ENCODE results near the gene OXSR1.

The OXSR1 gene

GRCh38 chr3:38164952-38165721 lies at the start of gene OXSR1:
Gene OXSR1, plus strand, starts transcription at chr3:38165537. Its CDS starts 340 bp downstream, at chr3:38165877.
- DNase-seq, result peak; percentile 78 to 100 (median 97)

DNA sequence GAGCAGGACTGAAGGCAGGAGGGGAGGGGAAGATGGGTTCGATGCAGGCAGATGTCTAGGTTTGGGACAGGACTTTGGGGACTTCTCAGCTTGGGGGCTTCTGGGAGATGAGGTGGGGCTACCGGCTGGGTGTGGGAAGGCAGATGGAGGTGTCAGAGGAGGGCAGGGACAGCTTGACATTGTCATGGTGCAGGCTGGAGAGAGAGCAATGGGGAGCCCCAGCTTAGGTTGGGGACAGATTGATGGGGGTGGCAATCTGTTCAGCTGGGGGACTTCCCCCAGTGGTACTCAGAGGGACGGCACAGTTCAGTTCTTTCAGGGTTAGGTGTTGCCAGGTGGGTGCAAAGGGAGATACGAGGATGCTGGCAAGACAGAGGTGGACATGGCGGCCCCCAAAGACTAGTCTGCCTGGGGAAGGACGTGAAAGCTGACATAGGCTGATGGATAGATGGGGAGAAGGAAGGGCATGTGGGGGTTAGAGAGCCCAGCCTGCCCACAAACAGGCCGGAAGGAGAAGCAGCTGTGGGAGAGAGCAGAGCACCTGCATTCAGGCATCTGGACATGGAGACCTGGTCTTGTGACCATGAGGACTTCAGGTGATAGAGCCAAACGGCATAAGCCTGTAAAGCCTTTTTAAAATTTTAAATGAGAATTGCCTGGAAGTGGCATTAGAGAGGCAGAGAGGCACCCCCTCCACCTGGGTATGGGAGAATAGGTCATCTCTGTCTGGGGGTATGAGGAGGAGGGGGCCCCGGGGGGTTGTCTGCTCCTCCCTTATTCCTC lies 49.5 kb upstream of the OXSR1 start:
- no peak for DNase-seq

DNA sequence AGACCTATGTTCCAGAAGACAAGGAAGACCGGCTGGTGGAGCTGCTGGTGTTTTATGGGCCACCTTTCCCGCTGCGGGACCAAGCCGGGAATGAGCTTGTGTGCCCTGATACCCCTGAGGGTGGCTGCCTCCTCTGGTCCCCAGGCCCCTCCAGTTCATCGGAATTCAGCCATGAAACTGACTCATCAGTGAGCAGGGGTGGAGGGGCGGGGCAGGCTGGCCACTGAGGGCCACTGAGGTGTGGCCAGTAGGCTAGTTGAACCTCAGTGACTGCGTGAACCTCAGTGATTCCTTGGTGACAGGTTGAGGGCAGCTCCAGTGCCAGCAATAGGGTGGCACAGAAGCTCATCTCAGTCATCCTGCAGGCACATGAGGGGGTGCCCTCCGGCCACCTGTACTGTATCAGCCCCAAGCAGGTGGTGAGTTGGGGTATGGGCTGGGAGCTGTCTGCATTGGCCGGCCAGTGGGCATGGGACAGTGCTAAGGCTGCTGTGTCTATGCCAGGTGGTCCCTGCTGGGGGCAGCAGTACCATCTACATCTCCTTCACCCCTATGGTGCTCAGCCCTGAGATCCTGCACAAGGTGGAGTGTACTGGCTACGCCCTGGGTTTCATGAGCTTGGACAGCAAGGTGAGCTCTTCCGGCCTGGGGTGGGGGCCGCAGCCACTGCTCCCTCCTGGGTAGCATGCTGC lies 48.7 kb upstream of the OXSR1 start:
- DNase-seq, result no peak

DNA sequence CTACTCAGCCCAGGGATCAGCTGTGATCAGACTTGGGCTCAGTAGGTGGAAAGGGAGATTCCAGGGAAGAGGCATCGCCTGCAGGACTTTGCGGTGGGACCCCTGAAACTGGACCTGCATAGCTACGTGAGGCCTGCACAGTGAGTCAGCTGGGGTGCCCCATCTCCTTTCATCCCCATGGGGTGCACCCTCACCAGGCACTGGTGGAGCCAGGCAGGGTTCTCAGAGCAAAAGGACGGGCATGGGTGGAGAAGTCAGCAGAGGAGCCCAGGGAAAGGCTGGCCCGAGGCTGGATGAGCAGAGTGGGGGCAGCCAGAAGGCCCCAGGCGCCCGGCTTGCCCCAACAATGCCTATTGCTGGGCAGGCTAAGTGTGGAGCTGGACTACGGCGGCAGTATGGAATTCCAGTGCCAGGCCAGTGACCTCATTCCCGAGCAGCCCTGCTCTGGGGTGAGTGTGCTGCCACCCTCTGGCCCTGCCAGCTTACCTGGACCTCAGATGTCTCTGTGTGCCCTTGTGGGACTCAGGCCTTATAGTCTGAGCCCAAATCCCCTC lies 48.1 kb upstream of the OXSR1 start:
- DNase-seq, result peak in 4 of 51 donors; percentile 18 to 31 (median 24)

GRCh38 chr3:38117748-38118420 lies 47.5 kb upstream of the OXSR1 start:
- DNase-seq, result peak in 22 of 51 donors; percentile 12 to 63 (median 30)

DNA sequence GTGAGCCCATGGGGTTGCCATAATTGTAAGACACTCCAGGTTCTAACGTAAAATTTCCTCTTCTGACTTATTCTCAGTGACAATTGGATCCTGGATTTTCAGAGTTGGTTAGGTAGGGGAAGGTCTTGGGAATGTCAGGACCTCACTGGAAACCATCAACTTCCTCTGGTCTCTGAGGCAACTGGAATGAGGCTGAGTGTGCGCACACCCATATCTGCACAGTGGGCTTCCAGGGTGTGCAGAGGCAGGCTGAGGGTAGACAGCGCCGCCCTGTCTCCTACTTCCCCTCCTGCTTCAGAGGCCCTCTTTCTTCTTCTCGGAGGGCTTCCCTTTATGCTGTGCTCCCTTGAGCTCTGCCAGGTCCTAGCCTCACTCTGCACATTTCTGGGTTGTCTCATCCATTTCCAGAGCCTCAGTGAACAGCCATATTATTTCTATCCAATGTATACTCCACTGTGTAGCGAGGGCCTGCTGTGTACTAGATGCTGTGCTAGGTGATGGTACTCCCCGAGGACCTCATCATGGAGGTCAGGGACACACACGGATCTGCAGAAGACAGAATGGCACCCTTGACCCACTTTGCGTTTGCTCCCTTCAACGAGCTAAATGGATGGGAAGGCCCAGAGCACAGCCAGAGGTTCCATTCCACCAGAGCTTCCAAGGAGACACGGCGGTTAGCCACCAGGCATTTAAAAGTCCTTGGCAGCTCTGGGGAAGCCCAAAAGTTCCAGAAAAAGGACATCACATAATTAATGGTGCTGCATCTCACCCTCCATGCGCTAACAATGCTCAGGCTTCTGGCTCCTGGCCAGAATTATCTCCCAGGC lies 46.7 kb upstream of the OXSR1 start:
- DNase-seq, result peak in 1 of 51 donors; percentile 37

DNA sequence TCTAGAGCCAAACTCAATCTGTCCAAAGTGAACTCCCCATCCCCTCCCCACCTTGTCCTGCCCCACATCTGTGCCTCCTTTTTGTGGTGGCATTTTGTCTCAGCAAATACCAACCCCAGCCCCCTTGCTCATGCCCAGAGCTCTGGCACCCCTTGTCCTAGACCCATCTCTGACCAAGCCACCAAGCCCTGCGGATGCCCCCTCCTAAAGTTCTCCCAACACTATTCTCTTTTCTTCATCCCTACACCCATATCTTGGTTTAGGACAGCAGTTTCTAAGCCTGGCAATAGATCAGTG lies 46.1 kb upstream of the OXSR1 start:
- no peak for DNase-seq

DNA sequence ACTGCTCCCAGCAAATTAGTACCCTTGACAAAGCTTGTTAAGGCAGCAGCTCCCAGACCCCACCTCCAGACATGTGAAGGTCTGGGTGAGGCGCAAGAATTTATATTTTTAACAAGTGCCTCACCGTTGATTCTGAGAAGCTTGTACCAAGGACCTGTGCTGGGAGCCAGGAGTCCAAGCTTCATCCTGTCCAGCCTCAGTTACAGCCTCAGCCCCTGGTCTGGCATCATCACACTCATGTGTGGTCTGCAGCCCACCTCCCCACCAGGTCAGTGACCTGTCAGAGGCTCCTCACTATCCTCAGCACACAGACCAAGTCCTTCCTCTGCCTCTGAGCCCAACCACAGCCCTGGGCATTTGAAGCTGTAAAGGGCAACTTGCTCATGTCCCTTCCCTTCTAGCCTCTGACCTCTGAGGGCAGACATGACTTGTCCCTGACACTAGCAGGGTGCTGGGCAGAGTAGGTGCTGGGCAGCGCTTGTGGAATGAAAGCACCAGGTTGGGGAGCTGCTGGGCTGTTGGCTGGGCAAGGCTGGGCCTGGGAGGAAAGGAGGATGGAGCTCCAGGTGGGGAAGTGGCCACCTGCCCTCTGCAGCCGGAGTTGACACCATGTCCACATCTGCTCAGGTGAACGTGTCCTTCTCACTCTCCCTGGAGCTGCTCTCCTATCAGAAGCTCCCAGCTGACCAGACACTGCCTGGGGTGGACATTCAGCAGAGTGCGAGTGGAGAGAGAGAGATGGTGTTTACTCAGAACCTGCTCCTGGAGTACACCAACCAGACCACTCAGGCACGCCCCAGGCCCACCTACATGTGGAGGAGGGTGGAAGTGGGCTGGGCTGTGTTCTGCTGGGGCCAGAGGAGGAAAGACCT lies 45.3 kb upstream of the OXSR1 start:
- no peak for DNase-seq

DNA sequence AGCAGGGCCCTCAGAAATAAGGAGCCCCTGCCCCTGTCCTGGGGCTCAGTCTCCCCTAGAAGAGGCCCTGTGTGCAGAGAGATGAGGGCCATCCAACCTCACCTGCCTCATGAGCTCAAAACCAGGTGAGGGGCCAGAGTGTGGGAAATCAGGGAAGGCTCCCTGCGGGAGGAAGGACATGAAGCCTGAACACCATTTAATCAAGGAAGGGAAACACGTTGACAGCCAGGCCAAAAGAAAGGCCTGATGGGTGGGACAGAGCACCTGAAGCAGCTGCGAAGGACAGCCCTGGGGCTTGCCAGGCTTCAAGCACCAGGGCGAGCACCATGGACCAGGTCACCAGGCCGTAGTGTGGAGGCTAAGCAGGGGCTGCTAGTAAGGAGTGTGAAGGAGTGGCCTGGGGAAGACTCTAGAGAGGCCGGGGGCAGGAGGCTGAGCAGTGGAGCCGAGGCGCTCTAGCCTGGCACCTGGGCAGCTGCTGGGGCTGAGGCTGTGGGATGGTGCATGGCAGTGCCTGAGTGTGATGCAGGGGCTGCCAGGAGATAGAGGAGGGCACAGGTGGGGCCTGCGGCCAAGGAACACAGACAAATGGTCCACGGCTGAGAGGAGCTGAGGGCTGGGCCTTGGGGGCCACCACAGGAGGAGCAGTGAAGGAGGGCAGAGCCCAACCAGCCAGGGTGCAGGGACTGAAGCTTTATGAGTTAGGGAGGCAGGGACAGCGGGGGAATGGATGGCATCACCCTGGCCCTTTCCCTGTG lies 44.5 kb upstream of the OXSR1 start:
- no peak for DNase-seq

- DNase-seq, result no peak
These were observed 43.9 kb upstream of the OXSR1 start for GRCh38 chr3:38121451-38121831.

DNA sequence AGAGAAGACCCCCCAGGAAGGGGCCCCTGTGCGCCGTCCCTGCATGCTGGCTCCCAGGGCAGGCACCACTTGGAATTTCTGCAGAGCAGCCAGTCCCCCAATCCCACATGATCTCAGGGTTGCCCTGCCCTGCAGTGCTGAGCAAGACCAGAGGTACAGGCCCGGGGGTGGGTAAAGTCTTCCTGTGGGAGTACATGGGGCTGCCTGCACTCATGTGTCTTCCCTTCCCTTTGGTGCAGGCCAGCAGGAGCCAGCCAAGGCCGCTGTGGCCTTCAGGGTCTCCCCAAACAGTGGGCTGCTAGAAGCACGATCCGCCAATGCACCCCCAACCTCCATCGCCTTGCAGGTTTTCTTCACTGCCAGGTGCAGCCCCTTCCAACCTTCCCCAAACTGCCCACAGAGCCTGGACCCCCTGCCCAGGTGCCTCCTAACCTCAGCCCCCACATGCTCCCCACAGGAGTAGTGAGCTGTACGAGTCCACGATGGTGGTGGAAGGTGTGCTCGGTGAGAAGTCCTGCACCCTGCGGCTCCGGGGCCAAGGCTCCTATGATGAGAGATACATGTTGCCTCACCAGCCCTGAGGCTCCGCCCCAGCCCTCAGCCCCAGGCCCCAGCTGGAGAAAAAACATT lies 43.4 kb upstream of the OXSR1 start:
- DNase-seq, result no peak

GRCh38 chr3:38122712-38123290 lies 42.5 kb upstream of the OXSR1 start:
- DNase-seq, result no peak

DNA sequence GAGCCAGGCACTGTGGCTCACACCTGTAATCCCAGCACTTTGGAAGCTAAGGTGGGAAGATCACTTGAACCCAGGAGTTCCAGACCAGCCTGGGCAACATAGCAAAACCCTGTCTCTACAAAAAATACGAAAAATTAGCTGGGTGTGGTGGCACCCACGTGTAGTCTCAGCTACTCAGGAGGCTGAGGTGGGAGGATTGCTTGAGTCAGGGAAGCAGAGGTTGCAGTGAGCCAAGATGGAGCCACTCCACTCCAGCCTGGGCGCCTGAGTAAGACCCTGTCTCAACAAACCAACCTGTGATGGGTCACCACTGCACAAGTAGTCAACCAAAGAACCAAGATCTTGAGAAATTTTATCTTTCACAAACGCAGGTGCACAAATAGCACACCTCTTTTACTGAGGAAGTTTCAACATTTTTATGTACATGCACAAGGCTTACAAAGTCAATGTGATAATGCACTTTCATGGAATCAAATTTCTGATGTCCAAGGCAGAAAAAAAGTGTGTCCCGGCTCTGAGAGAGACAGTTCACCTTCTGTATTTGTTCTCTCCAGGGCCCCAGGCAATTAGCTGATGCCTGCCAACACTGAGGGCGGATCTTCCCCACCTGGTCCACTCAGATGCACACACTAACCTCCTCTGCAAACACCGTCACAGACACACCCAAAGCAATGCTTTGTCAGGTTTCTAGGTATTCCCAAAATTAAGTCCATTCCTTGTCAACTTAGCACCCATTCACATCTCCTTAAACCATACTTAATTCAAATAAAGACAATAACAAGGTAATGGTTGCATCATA lies 40.8 kb upstream of the OXSR1 start:
- DNase-seq, result no peak

GRCh38 chr3:38125305-38126120 lies 39.8 kb upstream of the OXSR1 start:
- no peak for DNase-seq

GRCh38 chr3:38126121-38126892 lies 39.0 kb upstream of the OXSR1 start:
- no peak for DNase-seq

Data from hypothalamus (tissue), 51 donors.